Breast epithelium (tissue), 4 donors: ENCODE data around the gene EEF1A2. TPM values are rescaled to one million over a fixed set of nuclear protein-coding genes. Genes with fewer than 3 reads are reported as not detected.

Experiments
- DNase-seq, 2 donors: peaks; one replicate each; pipeline ENCODE4 v3.0.0-alpha.2; 2019; ENCODE audit warnings: low spot score in 2 of 2
- H3K27ac ChIP-seq, 2 donors: fragments of 200-600 bp; sonication (generic) in 1 of 2; one replicate each; pipeline ENCODE4 v1.5.1; 2016 to 2019; ENCODE audit warnings: mild to moderate bottlenecking in 1 of 2
- H3K27me3 ChIP-seq, 2 donors: fragments of 200-600 bp; sonication (generic) in 1 of 2; one replicate each; pipeline versions ENCODE4 v1.5.1 to v1.6.0; 2017 to 2019; ENCODE audit warnings: control low read depth in 1 of 2, mild to moderate bottlenecking in 1 of 2
- H3K36me3 ChIP-seq: fragments of 200-600 bp; one replicate; pipeline ENCODE4 v1.5.1; 2019
- H3K4me1 ChIP-seq, 2 donors: fragments of 200-600 bp; sonication (generic); one replicate each; pipeline ENCODE4 v1.5.1; 2016 to 2019; ENCODE audit warnings: control low read depth in 1 of 2
- H3K4me3 ChIP-seq, 3 donors: fragments of 200-600 bp; sonication (generic); 1 replicate in 2 of 3; 2 replicates in 1 of 3; pipeline ENCODE4 v1.5.1; 2016 to 2019; ENCODE audit warnings: mild to moderate bottlenecking in 3 of 3, moderate library complexity in 2 of 3
- H3K9me3 ChIP-seq, 2 donors: fragments of 200-600 bp; sonication (generic) in 1 of 2; one replicate each; pipeline ENCODE4 v1.5.1; 2016 to 2019; ENCODE audit warnings: control low read depth in 1 of 2
- CTCF ChIP-seq, 3 donors: fragments of 450-650 bp; IDR thresholded peaks; one replicate each; pipeline ENCODE4 v1.5.1; 2016 to 2017; ENCODE audit warnings: antibody characterized with exemption in 3 of 3, mild to moderate bottlenecking in 3 of 3, moderate library complexity in 3 of 3
- POLR2A ChIP-seq: fragments of 450-650 bp; IDR thresholded peaks from one replicate; pipeline ENCODE4 v1.6.1; 2016; ENCODE audit warnings: antibody characterized with exemption, mild to moderate bottlenecking, moderate library complexity
- POLR2AphosphoS5 ChIP-seq, 3 donors: sonication (generic); formaldehyde crosslinking; IDR thresholded peaks; one replicate each; pipeline ENCODE4 v1.6.1; 2017; ENCODE audit warnings: antibody characterized with exemption in 3 of 3
- intact Hi-C: fragments of 100-400 bp; cut with DNase I; formaldehyde crosslinking; loops from one replicate; pipeline ENCODE4 v1.15.1; 2023; ENCODE audit warnings: low total_unique reads
- total RNA-seq, 3 donors: library from RNA; depleted of rRNA; stranded (reverse); fragments of >200 nt; gene quantifications; one replicate each; pipeline ENCODE4 v1.1.0, GENCODE V29; 2016

The EEF1A2 gene
- total RNA-seq, 3 donors from 2014 or later: 0.48 to 20.6 (median 4.8) TPM

DNA sequence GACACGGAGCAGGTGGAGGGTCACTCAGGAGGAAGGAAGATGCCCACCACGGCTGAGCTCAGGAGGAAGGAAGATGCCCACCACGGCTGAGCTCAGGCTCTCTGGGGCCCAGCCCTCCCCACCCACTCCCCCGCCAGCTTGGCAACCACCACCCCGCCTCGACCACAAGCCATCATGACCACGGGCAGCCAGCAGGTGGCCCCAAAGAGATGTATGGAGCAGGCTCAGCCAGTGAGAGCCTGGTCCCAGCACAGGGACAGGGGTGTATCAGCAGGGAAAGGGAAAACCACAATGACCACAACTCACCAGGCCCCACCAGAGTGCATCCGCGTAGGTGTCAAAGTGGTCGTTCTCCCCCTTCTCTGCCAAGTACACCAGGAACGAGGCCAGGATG, 56.8 kb downstream of the EEF1A2 start:
- no peak overlapping the region for H3K27ac ChIP-seq
- no peaks in the 10 kb centered on the region for H3K9me3 ChIP-seq
- TF ChIP-seq POLR2AphosphoS5 (IDR thresholded peaks at IDR 0.05): no peak
- TF ChIP-seq POLR2A: no peak
- no peak for TF ChIP-seq CTCF (IDR thresholded peaks at IDR 0.05)
- no peaks in the 10 kb centered on the region for H3K4me1 ChIP-seq
- H3K36me3 ChIP-seq: no peaks in the 10 kb centered on the region
- no peak overlapping the region for H3K4me3 ChIP-seq
- DNase-seq: no peak
- H3K27me3 ChIP-seq: peaks cover 4 to 54% of the 10 kb centered on the region in 2 donors
- intact Hi-C loops: no loop called here

DNA sequence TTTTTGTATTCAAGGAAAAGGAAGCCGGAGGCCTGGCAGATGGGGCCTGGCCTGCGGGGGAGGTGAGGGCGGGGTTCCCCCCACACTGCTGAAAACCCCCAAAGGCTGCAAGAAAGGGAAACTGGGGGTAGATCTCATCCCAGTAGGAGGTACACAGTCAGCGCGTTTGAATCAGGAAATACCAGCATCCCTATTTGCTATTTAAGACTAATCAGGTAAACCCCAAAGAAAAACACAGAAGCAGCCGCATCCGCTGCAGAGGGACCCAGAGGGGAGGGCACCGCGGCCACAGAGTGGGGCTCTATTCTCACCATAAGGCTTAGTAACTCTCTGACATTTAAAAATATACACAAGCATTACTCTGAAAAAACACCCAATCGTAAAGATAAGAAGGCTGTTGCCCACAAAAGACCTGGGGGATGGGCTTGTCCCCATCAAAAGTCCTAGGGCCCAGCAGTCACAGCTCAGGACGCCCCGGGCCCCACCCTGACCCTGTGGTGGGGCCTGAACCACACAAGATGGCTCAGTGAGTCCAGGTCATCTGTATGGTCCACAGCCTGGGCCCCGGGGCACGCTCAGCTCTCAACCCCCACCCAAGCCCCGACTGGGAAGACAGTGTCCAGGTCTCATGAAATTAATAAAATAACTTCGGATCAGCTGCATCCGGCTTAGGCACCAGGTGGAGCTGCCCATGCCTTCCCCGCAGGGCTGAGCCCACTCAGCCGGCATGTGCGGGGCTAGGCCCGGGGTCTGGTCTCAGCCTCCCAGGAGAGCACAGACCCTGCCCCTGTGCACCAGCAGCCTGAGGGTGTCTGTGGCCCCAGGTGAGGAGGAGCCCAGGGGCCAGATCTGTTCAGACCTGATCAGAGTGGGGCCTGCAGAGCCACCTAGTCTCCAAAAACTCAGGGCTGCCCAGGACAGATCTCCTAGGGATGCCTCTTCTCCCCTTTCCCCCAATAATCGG, 57.5 kb downstream of the EEF1A2 start:
- no peak for DNase-seq
- Histone ChIP-seq H3K9me3 (no peaks in the 10 kb centered on the region), H3K4me1 (no peaks in the 10 kb centered on the region), H3K4me3 (no peak overlapping the region), H3K27me3 (peaks cover 4 to 51% of the 10 kb centered on the region in 2 donors), H3K27ac (no peak overlapping the region), H3K36me3 (no peaks in the 10 kb centered on the region)
- intact Hi-C loops: no loop called here
- no peak for TF ChIP-seq POLR2A
- no peak for TF ChIP-seq POLR2AphosphoS5 (IDR thresholded peaks at IDR 0.05)
- no peak for TF ChIP-seq CTCF (IDR thresholded peaks at IDR 0.05)

GRCh38 chr20:63440366-63440955, 58.4 kb downstream of the EEF1A2 start:
- Histone ChIP-seq H3K27ac (no peak overlapping the region), H3K27me3 (peaks cover 4 to 45% of the 10 kb centered on the region in 2 donors), H3K36me3 (no peaks in the 10 kb centered on the region), H3K4me1 (no peaks in the 10 kb centered on the region), H3K4me3 (no peak overlapping the region), H3K9me3 (no peaks in the 10 kb centered on the region)
- intact Hi-C loops: no loop called here
- no peak for TF ChIP-seq POLR2AphosphoS5 (IDR thresholded peaks at IDR 0.05)
- no peak for TF ChIP-seq POLR2A
- TF ChIP-seq CTCF (IDR thresholded peaks at IDR 0.05): no peak
- no peak for DNase-seq

- Histone ChIP-seq H3K27ac (no peak overlapping the region), H3K36me3 (no peaks in the 10 kb centered on the region), H3K4me3 (no peak overlapping the region), H3K9me3 (no peaks in the 10 kb centered on the region), H3K4me1 (no peaks in the 10 kb centered on the region), H3K27me3 (peaks cover 4 to 42% of the 10 kb centered on the region in 2 donors)
- intact Hi-C loops: no loop called here
- no peak for DNase-seq
- no peak for TF ChIP-seq POLR2A
- no peak for TF ChIP-seq POLR2AphosphoS5 (IDR thresholded peaks at IDR 0.05)
- no peak for TF ChIP-seq CTCF (IDR thresholded peaks at IDR 0.05)
These were observed 59.0 kb downstream of the EEF1A2 start for GRCh38 chr20:63439866-63440265.

- Histone ChIP-seq H3K27ac (no peak overlapping the region), H3K27me3 (peaks cover 8 to 53% of the 10 kb centered on the region in 2 donors), H3K9me3 (no peaks in the 10 kb centered on the region), H3K4me1 (no peaks in the 10 kb centered on the region), H3K36me3 (no peaks in the 10 kb centered on the region), H3K4me3 (no peak overlapping the region)
- TF ChIP-seq POLR2AphosphoS5 (IDR thresholded peaks at IDR 0.05) (no peak), CTCF (IDR thresholded peaks at IDR 0.05) (no peak), POLR2A (no peak)
- no peak for DNase-seq
- intact Hi-C loops: no loop called here
These were observed 60.8 kb downstream of the EEF1A2 start for GRCh38 chr20:63438121-63438520.
